Heart left ventricle (tissue), 13 donors: ENCODE measurements around the gene MTMR1.

Experiments
- CTCF ChIP-seq, 12 donors: fragments of 200-600 bp; sonication (generic) in 4 of 12; IDR thresholded peaks; one replicate each; pipeline versions ENCODE4 v1.5.0 to v1.8.0; 2018 to 2022; ENCODE audit warnings: antibody characterized with exemption in 12 of 12, mild to moderate bottlenecking in 5 of 12
- POLR2A ChIP-seq, 2 donors: fragments of 450-650 bp; IDR thresholded peaks; one replicate each; pipeline ENCODE4 v1.6.1; 2017; ENCODE audit warnings: antibody characterized with exemption in 2 of 2, mild to moderate bottlenecking in 2 of 2, moderate library complexity in 2 of 2
- donor health status: ischemic (EF 13 %, LVEDD 7.1; RV severe dilation, severe dysfunction).
- donor health status: DM: no; HTN: yes; CAD: no.
- donor health status: DM: no; HTN: no; CAD: no.
- donor health status: ischemic (EF 25% LVEDD 6.9; RV normal size, moderate dysfunction).
- donor health status: ischemic (EF 25% LVEDD 5.7; RV mildly dilated, moderate dysfunction).
- donor health status: ischemic (EF 35%, LVEDD 5.7; RV mildly dilated, moderate dysfunction).
- donor health status: nonischemic (EF 11% LVEDD 7.7; RV severe dilation, severe dysfunction).
- donor health status: DM: yes; HTN: yes; CAD: no.
- donor health status: PGD.
- donor health status: ischemic (EF 29% LVEDD 5.4; RV normal size, mild dysfunction).
- donor health status: nonischemic (EF 23%, LVEDD 6.1; RV moderate dilation, normal function).

- TF ChIP-seq CTCF (IDR thresholded peaks at IDR 0.05) (no peak), POLR2A (IDR thresholded peaks at IDR 0.05) (no peak)
These were observed 70.2 kb downstream of the MTMR1 start for GRCh38 chrX:150763303-150763797.
